Measurements from ENCODE around the gene FRMD1.

FRMD1 gene

GRCh38 chr6:168038576-168039140, 40.4 kb downstream of the FRMD1 start:
- no peak overlapping the region for H3K4me3 ChIP-seq (ENCODE audit: low read depth, low read length)
- TF ChIP-seq CTCF (IDR thresholded peaks at IDR 0.05; ENCODE audit: low read depth, low read length), result no peak

GRCh38 chr6:168037856-168038255, 41.2 kb downstream of the FRMD1 start:
- no peak overlapping the region for H3K4me3 ChIP-seq (ENCODE audit: low read depth, low read length)
- TF ChIP-seq CTCF (IDR thresholded peaks at IDR 0.05; ENCODE audit: low read depth, low read length), result no peak

- H3K4me3 ChIP-seq (ENCODE audit: low read depth, low read length), result no peak overlapping the region
- no peak for TF ChIP-seq CTCF (IDR thresholded peaks at IDR 0.05; ENCODE audit: low read depth, low read length)
Observed at GRCh38 chr6:168037242-168037641, 41.8 kb downstream of the FRMD1 start.

GRCh38 chr6:168035661-168036545, 43.1 kb downstream of the FRMD1 start:
- H3K4me3 ChIP-seq (ENCODE audit: low read depth, low read length), result 0 out of 2 replicates have a peak overlapping the region, but pooled peaks have one; percentile 22
- no peak for TF ChIP-seq CTCF (IDR thresholded peaks at IDR 0.05; ENCODE audit: low read depth, low read length)

- no peak for TF ChIP-seq CTCF (IDR thresholded peaks at IDR 0.05; ENCODE audit: low read depth, low read length)
- 0 out of 2 replicates have a peak overlapping the region, but pooled peaks have one; percentile 22 for H3K4me3 ChIP-seq (ENCODE audit: low read depth, low read length)
Observed at GRCh38 chr6:168035098-168035660, 43.8 kb downstream of the FRMD1 start.

- no peak for TF ChIP-seq CTCF (IDR thresholded peaks at IDR 0.05; ENCODE audit: low read depth, low read length)
- no peak overlapping the region for H3K4me3 ChIP-seq (ENCODE audit: low read depth, low read length)
Observed at GRCh38 chr6:168034537-168034936, 44.5 kb downstream of the FRMD1 start.

- H3K4me3 ChIP-seq (ENCODE audit: low read depth, low read length), result no peak overlapping the region
- no peak for TF ChIP-seq CTCF (IDR thresholded peaks at IDR 0.05; ENCODE audit: low read depth, low read length)
Observed at GRCh38 chr6:168033791-168034190, 45.2 kb downstream of the FRMD1 start.
